ENCODE data around the gene EVX1. TPM values are rescaled to one million over a fixed set of nuclear protein-coding genes. Genes with fewer than 3 reads are reported as not detected.

Gene EVX1
- total and polyA plus RNA-seq, 2 of the 13 experiments (the other 11 are each of a cell fraction or from before 2014, with no cell fraction given), result not detected

- H3K4me2 ChIP-seq (ENCODE audit: low read depth, low read length), result no peak overlapping the region
Observed at GRCh38 chr7:27207348-27207985, 35.1 kb upstream of the EVX1 start.

GRCh38 chr7:27208998-27209397 is 33.6 kb upstream of the EVX1 start:
- Histone ChIP-seq H3K9me3 (ENCODE audit: low read length) (no peaks in the 10 kb centered on the region), H3K4me2 (ENCODE audit: low read depth, low read length) (no peak overlapping the region), H3K36me3 (replicated peaks in 1 of 2; ENCODE audit: control insufficient read depth in 1 of 2, insufficient read depth in 2 of 2, low read length in 2 of 2) (no peaks in the 10 kb centered on the region), H3K27me3 (ENCODE audit: control insufficient read depth in 1 of 2, insufficient read depth in 2 of 2, low read length in 2 of 2) (peaks cover 5 to 84% of the 10 kb centered on the region in 2 experiments), H3K79me2 (ENCODE audit: insufficient read depth, low read length) (no peaks in the 10 kb centered on the region), H3K4me3 (replicated peaks in 1 of 3; ENCODE audit: insufficient read depth in 1 of 3, low read depth in 2 of 3, low read length in 3 of 3) (no peak overlapping the region), H4K20me1 (ENCODE audit: insufficient read depth, low read length) (no peaks in the 10 kb centered on the region), H3K4me1 (ENCODE audit: insufficient read depth, low read length) (peaks cover 15% of the 10 kb centered on the region), H3K9ac (ENCODE audit: insufficient read depth, low read depth, low read length) (no peak overlapping the region), H2AFZ (ENCODE audit: low read length) (no peak overlapping the region), H3K27ac (ENCODE audit: extremely low read length, insufficient read depth, low read length) (no peak overlapping the region)
- no peak for DNase-seq (ENCODE audit: low spot score)
- no TSS peak for BruUV-seq (replicated peaks)
- no peak for ATAC-seq
- in situ Hi-C loops (cut with HindIII; ENCODE audit: extremely low pct_ligation_motif_present, low pct_unique_long_range_greater_than_20kb), result loop anchor here (10.0 kb wide), 1 partner anchor 366 kb away; no protein-coding TSS in a partner anchor
- intact Hi-C loops (cut with micrococcal nuclease; ENCODE audit: unreplicated experiment), result no loop called here
- ChIA-PET CTCF (ENCODE audit: low intra/inter-chr PET ratio, low total read pairs) (no interaction called here), POLR2A (no interaction called here)
- no peak for FAIRE-seq
- WGBS (ENCODE audit: low lambda C conversion rate), result 66% methylated on average over 4 of the region's 4 CpGs
- TF ChIP-seq KDM5B (CRISPR knock-in tag; IDR thresholded peaks at IDR 0.05; ENCODE audit: borderline replicate concordance) (no peak), ZSCAN30 (CRISPR knock-in tag; IDR thresholded peaks at IDR 0.05) (no peak), ZNF468 (CRISPR knock-in tag; IDR thresholded peaks at IDR 0.05) (no peak), TCF12 (IDR thresholded peaks at IDR 0.05) (no peak), TCF12 (CRISPR knock-in tag; IDR thresholded peaks at IDR 0.05) (no peak), STAT5B (CRISPR knock-in tag; IDR thresholded peaks at IDR 0.05) (no peak), MXI1 (IDR thresholded peaks at IDR 0.05; ENCODE audit: borderline replicate concordance, low read depth, low read length) (no peak), ELF4 (CRISPR knock-in tag; IDR thresholded peaks at IDR 0.05; ENCODE audit: borderline replicate concordance) (no peak)
- TF ChIP-seq, protein P1, sequence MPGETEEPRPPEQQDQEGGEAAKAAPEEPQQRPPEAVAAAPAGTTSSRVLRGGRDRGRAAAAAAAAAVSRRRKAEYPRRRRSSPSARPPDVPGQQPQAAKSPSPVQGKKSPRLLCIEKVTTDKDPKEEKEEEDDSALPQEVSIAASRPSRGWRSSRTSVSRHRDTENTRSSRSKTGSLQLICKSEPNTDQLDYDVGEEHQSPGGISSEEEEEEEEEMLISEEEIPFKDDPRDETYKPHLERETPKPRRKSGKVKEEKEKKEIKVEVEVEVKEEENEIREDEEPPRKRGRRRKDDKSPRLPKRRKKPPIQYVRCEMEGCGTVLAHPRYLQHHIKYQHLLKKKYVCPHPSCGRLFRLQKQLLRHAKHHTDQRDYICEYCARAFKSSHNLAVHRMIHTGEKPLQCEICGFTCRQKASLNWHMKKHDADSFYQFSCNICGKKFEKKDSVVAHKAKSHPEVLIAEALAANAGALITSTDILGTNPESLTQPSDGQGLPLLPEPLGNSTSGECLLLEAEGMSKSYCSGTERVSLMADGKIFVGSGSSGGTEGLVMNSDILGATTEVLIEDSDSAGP (CRISPR knock-in tag; IDR thresholded peaks at IDR 0.05; ENCODE audit: borderline replicate concordance), result no peak
- TF ChIP-seq, protein P2, sequence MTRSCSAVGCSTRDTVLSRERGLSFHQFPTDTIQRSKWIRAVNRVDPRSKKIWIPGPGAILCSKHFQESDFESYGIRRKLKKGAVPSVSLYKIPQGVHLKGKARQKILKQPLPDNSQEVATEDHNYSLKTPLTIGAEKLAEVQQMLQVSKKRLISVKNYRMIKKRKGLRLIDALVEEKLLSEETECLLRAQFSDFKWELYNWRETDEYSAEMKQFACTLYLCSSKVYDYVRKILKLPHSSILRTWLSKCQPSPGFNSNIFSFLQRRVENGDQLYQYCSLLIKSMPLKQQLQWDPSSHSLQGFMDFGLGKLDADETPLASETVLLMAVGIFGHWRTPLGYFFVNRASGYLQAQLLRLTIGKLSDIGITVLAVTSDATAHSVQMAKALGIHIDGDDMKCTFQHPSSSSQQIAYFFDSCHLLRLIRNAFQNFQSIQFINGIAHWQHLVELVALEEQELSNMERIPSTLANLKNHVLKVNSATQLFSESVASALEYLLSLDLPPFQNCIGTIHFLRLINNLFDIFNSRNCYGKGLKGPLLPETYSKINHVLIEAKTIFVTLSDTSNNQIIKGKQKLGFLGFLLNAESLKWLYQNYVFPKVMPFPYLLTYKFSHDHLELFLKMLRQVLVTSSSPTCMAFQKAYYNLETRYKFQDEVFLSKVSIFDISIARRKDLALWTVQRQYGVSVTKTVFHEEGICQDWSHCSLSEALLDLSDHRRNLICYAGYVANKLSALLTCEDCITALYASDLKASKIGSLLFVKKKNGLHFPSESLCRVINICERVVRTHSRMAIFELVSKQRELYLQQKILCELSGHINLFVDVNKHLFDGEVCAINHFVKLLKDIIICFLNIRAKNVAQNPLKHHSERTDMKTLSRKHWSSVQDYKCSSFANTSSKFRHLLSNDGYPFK (CRISPR knock-in tag; IDR thresholded peaks at IDR 0.05; ENCODE audit: borderline replicate concordance), result no peak

More at GRCh38 chr7:27207348-27207985, 35.1 kb upstream of the EVX1 start:
- DNase-seq (ENCODE audit: low spot score) (no peak), ATAC-seq (no peak), FAIRE-seq (no peak)
- H3K36me3 ChIP-seq (replicated peaks in 1 of 2; ENCODE audit: control insufficient read depth in 1 of 2, insufficient read depth in 2 of 2, low read length in 2 of 2), result no peaks in the 10 kb centered on the region
- no peaks in the 10 kb centered on the region for H4K20me1 ChIP-seq (ENCODE audit: insufficient read depth, low read length)
- ChIA-PET POLR2A (no interaction called here), CTCF (ENCODE audit: low intra/inter-chr PET ratio, low total read pairs) (no interaction called here)
- WGBS (ENCODE audit: low lambda C conversion rate), result 37% methylated on average over 7 of the region's 7 CpGs
- intact Hi-C loops (cut with micrococcal nuclease; ENCODE audit: unreplicated experiment) (no loop called here), in situ Hi-C loops (cut with HindIII; ENCODE audit: extremely low pct_ligation_motif_present, low pct_unique_long_range_greater_than_20kb) (loop anchor here (10.0 kb wide), 1 partner anchor 367 kb away; no protein-coding TSS in a partner anchor)
- no peak overlapping the region for H2AFZ ChIP-seq (ENCODE audit: low read length)
- no peak overlapping the region for H3K4me3 ChIP-seq (replicated peaks in 1 of 3; ENCODE audit: insufficient read depth in 1 of 3, low read depth in 2 of 3, low read length in 3 of 3)
- BruUV-seq (replicated peaks), result no TSS peak
- TF ChIP-seq ZNF33B (CRISPR knock-in tag; IDR thresholded peaks at IDR 0.05) (no peak), SNRNP70 (IDR thresholded peaks at IDR 0.05; ENCODE audit: low read depth, low read length) (no peak), ZNF253 (CRISPR knock-in tag; IDR thresholded peaks at IDR 0.05; ENCODE audit: borderline replicate concordance) (no peak)
- TF ChIP-seq, protein P3, sequence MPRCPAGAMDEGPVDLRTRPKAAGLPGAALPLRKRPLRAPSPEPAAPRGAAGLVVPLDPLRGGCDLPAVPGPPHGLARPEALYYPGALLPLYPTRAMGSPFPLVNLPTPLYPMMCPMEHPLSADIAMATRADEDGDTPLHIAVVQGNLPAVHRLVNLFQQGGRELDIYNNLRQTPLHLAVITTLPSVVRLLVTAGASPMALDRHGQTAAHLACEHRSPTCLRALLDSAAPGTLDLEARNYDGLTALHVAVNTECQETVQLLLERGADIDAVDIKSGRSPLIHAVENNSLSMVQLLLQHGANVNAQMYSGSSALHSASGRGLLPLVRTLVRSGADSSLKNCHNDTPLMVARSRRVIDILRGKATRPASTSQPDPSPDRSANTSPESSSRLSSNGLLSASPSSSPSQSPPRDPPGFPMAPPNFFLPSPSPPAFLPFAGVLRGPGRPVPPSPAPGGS (CRISPR knock-in tag; IDR thresholded peaks at IDR 0.05), result no peak
- H3K9ac ChIP-seq (ENCODE audit: insufficient read depth, low read depth, low read length), result no peak overlapping the region
- no peak overlapping the region for H3K27ac ChIP-seq (ENCODE audit: extremely low read length, insufficient read depth, low read length)
- H3K27me3 ChIP-seq (ENCODE audit: control insufficient read depth in 1 of 2, insufficient read depth in 2 of 2, low read length in 2 of 2), result peaks cover 10 to 88% of the 10 kb centered on the region in 2 experiments
- H3K4me1 ChIP-seq (ENCODE audit: insufficient read depth, low read length), result peaks cover 15% of the 10 kb centered on the region
- no peaks in the 10 kb centered on the region for H3K9me3 ChIP-seq (ENCODE audit: low read length)
- H3K79me2 ChIP-seq (ENCODE audit: insufficient read depth, low read length), result no peaks in the 10 kb centered on the region
